Measurements from ENCODE around the gene PLK3. TPM values are rescaled to one million over a fixed set of nuclear protein-coding genes. Genes with fewer than 3 reads are reported as not detected.

The PLK3 gene
- total and polyA plus RNA-seq, 10 of the 15 experiments (the other 5 are each of a cell fraction or from before 2014, with no cell fraction given), result 1.5 to 23.2 (median 12.1) TPM

GRCh38 chr1:44786138-44786840 is 13.9 kb upstream of the PLK3 start (continued):
- TF ChIP-seq E2F8 (IDR thresholded peaks at IDR 0.05; ENCODE audit: low read depth, partially characterized antibody) (no peak), PBX3 (IDR thresholded peaks at IDR 0.05; ENCODE audit: insufficient replicate concordance, low read depth, low read length) (no peak), CBFB (IDR thresholded peaks at IDR 0.05; ENCODE audit: low read depth) (no peak), HSF1 (IDR thresholded peaks at IDR 0.05; ENCODE audit: low read depth, low read length) (no peak), RAD21 (IDR thresholded peaks at IDR 0.05; ENCODE audit: insufficient read depth, low read depth, low read length) (peak; percentile 65), RCOR1 (conservative IDR thresholded peaks at IDR 0.05; ENCODE audit: low read depth, low read length) (no peak), EP300 (IDR thresholded peaks at IDR 0.05; ENCODE audit: borderline replicate concordance in 1 of 2, control insufficient read depth in 1 of 2, low read depth in 2 of 2, low read length in 2 of 2) (no peak), ZBTB40 (IDR thresholded peaks at IDR 0.05; ENCODE audit: borderline replicate concordance) (no peak), NR2C1 (IDR thresholded peaks at IDR 0.05) (no peak), CHD4 (IDR thresholded peaks at IDR 0.05) (no peak), SIN3A (IDR thresholded peaks at IDR 0.05; ENCODE audit: low read depth, low read length) (0 out of 2 replicates have a peak, but pooled peaks have one; percentile 42), TCF7 (IDR thresholded peaks at IDR 0.05; ENCODE audit: borderline replicate concordance) (no peak), PKNOX1 (IDR thresholded peaks at IDR 0.05) (no peak), EGR1 (IDR thresholded peaks at IDR 0.05; ENCODE audit: borderline replicate concordance in 1 of 2, low read depth in 2 of 2, low read length in 2 of 2) (no peak), HDGF (IDR thresholded peaks at IDR 0.05) (peak; percentile 83), CHD1 (IDR thresholded peaks at IDR 0.05; ENCODE audit: low read depth, low read length) (no peak), SREBF1 (IDR thresholded peaks at IDR 0.05; ENCODE audit: low read length) (no peak)

Data from GM12878 (cell line).